MCF 10A (cell line): ENCODE data around the gene GNG11. TPM values are rescaled to one million over a fixed set of nuclear protein-coding genes. Genes with fewer than 3 reads are reported as not detected.

Source experiments
- BruUV-seq: library from RNA; stranded (reverse); fragments of 400-500 nt; replicated peaks from 2 replicates; lab custom pipeline; 2021; lab: Mats Ljungman, UMichigan
- CTCF ChIA-PET: fragments of 300-600 bp; sonication (Branson Sonifier 250); formaldehyde crosslinking; extraction: SDS; loops from one replicate; lab custom pipeline; 2021; ENCODE audit warnings: antibody characterized with exemption, inconsistent platforms; lab: Yijun Ruan, JAX
- POLR2A ChIA-PET: fragments of 300-600, 350-650 bp; sonication (Branson Sonifier 250); formaldehyde crosslinking; extraction: SDS; loops from one replicate; lab custom pipeline; 2020; ENCODE audit warnings: antibody characterized with exemption, inconsistent platforms; lab: Yijun Ruan, JAX
- DNase-seq: peaks from one replicate; pipeline ENCODE4 v3.0.0-alpha.2; 2018; ENCODE audit not compliant: unreplicated experiment
- H3K27ac Mint-ChIP-seq: one replicate; pipeline ENCODE4 v1.8.0; 2022; ENCODE audit warnings: mild to moderate bottlenecking, low read depth, mixed read lengths; ENCODE audit not compliant: unreplicated experiment
- H3K27me3 Mint-ChIP-seq: one replicate; pipeline ENCODE4 v1.8.0; 2022; ENCODE audit warnings: mixed read lengths; ENCODE audit not compliant: insufficient read depth, unreplicated experiment
- H3K36me3 Mint-ChIP-seq: one replicate; pipeline ENCODE4 v1.8.0; 2022; ENCODE audit warnings: mild to moderate bottlenecking, moderate library complexity, mixed read lengths; ENCODE audit not compliant: insufficient read depth, unreplicated experiment
- H3K4me1 Mint-ChIP-seq: one replicate; pipeline ENCODE4 v1.8.0; 2022; ENCODE audit warnings: mixed read lengths; ENCODE audit not compliant: insufficient read depth, unreplicated experiment
- H3K4me3 Mint-ChIP-seq: one replicate; pipeline ENCODE4 v1.8.0; 2022; ENCODE audit warnings: mild to moderate bottlenecking, moderate library complexity, mixed read lengths; ENCODE audit not compliant: unreplicated experiment
- H3K9me3 Mint-ChIP-seq: one replicate; pipeline ENCODE4 v1.8.0; 2022; ENCODE audit warnings: mixed read lengths; ENCODE audit not compliant: unreplicated experiment
- CTCF ChIP-seq: fragments of 200-600 bp; IDR thresholded peaks from one replicate; pipeline ENCODE4 v1.8.0; 2022; ENCODE audit warnings: antibody characterized with exemption, mild to moderate bottlenecking; ENCODE audit not compliant: unreplicated experiment
- intact Hi-C: fragments of 100-400 bp; cut with micrococcal nuclease; formaldehyde crosslinking; loops from 2 replicates; pipeline ENCODE4 v1.14.1; 2022
- total RNA-seq: library from RNA; stranded (reverse); gene quantifications from 2 replicates; pipeline ENCODE4 v1.2.3, GENCODE V29; 2022

Gene GNG11
- total RNA-seq, 1 experiment from 2014 or later, result 3.9 TPM

GRCh38 chr7:93879356-93879755 is 42.2 kb upstream of the GNG11 start:
- Mint-ChIP-seq H3K36me3 (no peaks in the 10 kb centered on the region), H3K4me3 (no peak overlapping the region), H3K4me1 (no peaks in the 10 kb centered on the region), H3K27me3 (no peaks in the 10 kb centered on the region), H3K27ac (no peak overlapping the region), H3K9me3 (peaks cover 12% of the 10 kb centered on the region)
- DNase-seq, result no peak
- no peak for TF ChIP-seq CTCF
- ChIA-PET CTCF (no interaction called here), POLR2A (no interaction called here)
- no TSS peak for BruUV-seq
- intact Hi-C loops, result no loop called here

GRCh38 chr7:93882468-93882867 is 39.1 kb upstream of the GNG11 start:
- TF ChIP-seq CTCF, result no peak
- DNase-seq, result no peak
- Mint-ChIP-seq H3K4me3 (no peak overlapping the region), H3K9me3 (peaks cover 12% of the 10 kb centered on the region), H3K36me3 (no peaks in the 10 kb centered on the region), H3K27me3 (no peaks in the 10 kb centered on the region), H3K4me1 (no peaks in the 10 kb centered on the region), H3K27ac (no peak overlapping the region)
- ChIA-PET POLR2A (no interaction called here), CTCF (no interaction called here)
- intact Hi-C loops, result no loop called here
- BruUV-seq, result no TSS peak

DNA sequence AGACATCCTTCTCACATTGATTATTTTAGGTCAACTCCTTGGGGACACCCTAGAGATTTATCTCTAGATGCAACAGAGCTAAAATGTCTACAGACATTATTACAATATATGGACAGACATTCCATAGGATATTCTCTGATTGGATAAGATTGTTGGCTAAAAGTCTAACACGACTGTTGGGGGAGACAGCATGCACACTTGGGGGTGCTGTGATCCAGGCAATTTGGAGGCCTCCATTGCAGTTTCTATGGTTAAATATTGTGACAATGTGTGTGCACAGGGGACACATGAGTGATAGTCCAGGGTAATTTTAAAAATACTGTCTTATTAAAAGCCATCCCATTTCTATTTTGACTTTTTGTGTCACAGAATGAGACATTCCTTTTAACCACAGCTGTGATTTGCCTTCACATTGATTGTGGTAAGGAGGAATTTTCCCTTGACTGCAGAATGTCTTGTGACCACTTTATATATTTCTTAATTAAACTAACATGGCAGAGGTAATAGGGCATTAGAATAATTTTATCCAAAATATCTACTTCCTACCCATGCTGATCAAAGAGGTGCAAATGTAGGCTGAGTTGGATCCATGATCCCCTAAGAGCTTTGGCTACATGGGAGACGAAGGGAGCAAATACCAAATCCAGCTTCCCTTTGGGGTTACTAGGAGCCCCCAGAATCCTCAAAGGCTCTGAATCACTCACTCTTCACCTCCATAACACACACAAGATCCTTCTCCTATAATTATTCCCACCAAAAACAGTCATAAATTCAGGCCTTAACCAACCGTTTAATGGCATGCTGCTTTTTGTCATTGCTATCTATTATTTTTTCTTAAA is 38.2 kb upstream of the GNG11 start:
- no peak for DNase-seq
- Mint-ChIP-seq H3K4me3 (no peak overlapping the region), H3K4me1 (no peaks in the 10 kb centered on the region), H3K27me3 (no peaks in the 10 kb centered on the region), H3K9me3 (peaks cover 12% of the 10 kb centered on the region), H3K27ac (no peak overlapping the region), H3K36me3 (no peaks in the 10 kb centered on the region)
- POLR2A ChIA-PET, result no interaction called here
- BruUV-seq, result no TSS peak
- intact Hi-C loops, result no loop called here
- no peak for TF ChIP-seq CTCF
- CTCF ChIA-PET, result no interaction called here

GRCh38 chr7:93883917-93884345 is 37.6 kb upstream of the GNG11 start:
- BruUV-seq, result no TSS peak
- Mint-ChIP-seq H3K4me1 (no peaks in the 10 kb centered on the region), H3K4me3 (no peak overlapping the region), H3K27ac (no peak overlapping the region), H3K36me3 (no peaks in the 10 kb centered on the region), H3K9me3 (peaks cover 12% of the 10 kb centered on the region), H3K27me3 (no peaks in the 10 kb centered on the region)
- POLR2A ChIA-PET, result no interaction called here
- CTCF ChIA-PET, result no interaction called here
- no peak for DNase-seq
- intact Hi-C loops, result no loop called here
- TF ChIP-seq CTCF, result no peak
